Putamen (tissue), 1 donor: Measurements from ENCODE around the gene NR6A1.

Source experiments
- DNase-seq: peaks from one replicate; pipeline ENCODE4 v3.0.0-alpha.2; 2016; ENCODE audit warnings: low spot score

The NR6A1 gene

GRCh38 chr9:124526174-124526573 is 244.9 kb downstream of the NR6A1 start:
- DNase-seq: no peak

- DNase-seq: no peak
Observed at GRCh38 chr9:124522121-124523098, 248.7 kb downstream of the NR6A1 start.

DNA sequence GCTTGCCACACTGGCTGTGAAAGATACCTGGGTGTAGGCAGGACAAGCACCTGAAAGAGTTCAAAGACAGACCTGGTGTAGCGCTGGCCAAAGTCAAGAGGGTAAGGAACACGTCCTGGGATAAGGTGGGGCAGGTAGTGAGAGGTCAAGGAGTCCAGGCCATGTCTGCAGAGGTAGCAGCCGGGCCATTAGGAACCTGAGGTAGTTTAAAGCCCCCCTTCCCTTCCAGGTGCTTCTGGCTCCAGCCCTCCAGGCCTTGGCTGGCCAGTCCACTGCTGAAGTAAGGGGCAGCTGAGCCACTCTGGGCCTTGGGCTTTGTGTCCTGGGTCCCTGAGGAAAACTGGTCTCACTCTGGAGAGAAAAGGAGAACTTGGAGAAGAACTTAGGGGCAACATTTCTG is 250.0 kb downstream of the NR6A1 start:
- DNase-seq: no peak

GRCh38 chr9:124520206-124520596 is 250.9 kb downstream of the NR6A1 start:
- DNase-seq: peak; percentile 55

GRCh38 chr9:124518116-124518515 is 253.0 kb downstream of the NR6A1 start:
- no peak for DNase-seq

GRCh38 chr9:124517600-124517999 is 253.5 kb downstream of the NR6A1 start:
- no peak for DNase-seq

DNA sequence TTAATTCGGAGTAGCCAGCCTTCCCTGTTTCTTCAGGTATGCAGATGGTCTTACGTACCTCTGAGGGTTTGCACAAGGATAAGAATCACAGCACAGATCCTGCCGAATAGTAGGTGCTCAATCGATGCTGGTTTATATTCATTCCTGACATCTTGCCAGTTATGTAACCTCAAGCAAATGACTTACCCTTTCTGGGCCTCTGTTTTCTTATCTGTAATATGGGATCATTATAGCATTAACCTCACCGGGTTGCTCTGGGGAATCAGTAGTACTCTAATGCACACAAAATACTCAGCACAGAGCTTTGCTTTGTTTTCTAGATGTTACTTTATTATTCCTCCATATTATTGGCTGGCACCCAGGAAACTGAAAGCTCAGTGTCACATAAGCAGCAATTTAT is 256.2 kb downstream of the NR6A1 start:
- no peak for DNase-seq

DNA sequence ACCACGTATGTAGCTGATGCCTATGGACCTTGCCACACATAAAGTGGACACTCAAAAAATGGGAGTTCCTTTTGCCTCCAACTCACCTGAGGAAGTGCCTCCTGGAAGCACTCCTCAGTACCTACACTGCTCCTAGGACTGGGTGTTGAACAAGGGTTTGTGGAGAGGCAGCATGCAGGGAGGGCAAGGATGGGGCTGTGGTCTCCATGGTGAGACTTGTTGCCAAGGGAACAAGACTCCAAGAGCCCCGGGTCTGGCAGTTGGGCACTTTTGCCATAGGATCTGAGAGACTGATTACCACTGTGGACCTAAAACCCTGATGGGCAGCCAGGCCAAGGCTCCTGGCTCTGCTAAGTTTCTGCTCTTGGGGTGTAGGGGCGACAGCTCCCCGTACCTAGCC is 257.0 kb downstream of the NR6A1 start:
- DNase-seq: no peak

DNA sequence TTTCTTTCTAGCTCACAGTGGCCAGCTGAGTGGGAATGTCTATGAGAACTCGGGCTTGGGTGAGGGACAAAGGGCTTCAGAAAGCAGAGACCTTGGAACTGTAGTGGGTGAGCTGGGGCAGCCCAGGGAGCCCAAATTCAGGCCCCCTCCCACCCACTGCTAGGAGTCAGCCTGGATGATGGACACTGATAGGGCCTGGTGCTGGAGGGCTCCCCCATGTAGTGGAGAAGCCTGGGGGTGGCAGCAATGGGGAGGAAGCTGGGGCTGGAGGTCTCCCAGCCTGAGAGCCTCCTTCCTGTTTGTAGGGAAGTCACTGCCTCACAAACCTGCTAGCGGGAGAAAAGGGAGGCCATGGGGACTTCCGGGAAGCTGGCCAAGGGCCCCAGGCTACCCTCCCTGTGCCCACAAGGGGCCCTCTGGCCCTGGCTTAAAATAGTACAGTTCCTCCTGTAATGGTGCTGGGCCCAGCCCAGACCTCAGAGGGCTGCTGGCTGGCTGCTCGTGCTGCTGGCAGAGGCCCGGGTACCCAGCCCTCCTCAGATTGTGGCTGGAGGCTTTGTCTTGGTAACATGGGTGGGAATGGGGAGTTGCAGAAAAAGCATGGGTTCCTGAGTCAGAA is 257.6 kb downstream of the NR6A1 start:
- no peak for DNase-seq

- DNase-seq: no peak
Observed at GRCh38 chr9:124512806-124513204, 258.3 kb downstream of the NR6A1 start.

DNA sequence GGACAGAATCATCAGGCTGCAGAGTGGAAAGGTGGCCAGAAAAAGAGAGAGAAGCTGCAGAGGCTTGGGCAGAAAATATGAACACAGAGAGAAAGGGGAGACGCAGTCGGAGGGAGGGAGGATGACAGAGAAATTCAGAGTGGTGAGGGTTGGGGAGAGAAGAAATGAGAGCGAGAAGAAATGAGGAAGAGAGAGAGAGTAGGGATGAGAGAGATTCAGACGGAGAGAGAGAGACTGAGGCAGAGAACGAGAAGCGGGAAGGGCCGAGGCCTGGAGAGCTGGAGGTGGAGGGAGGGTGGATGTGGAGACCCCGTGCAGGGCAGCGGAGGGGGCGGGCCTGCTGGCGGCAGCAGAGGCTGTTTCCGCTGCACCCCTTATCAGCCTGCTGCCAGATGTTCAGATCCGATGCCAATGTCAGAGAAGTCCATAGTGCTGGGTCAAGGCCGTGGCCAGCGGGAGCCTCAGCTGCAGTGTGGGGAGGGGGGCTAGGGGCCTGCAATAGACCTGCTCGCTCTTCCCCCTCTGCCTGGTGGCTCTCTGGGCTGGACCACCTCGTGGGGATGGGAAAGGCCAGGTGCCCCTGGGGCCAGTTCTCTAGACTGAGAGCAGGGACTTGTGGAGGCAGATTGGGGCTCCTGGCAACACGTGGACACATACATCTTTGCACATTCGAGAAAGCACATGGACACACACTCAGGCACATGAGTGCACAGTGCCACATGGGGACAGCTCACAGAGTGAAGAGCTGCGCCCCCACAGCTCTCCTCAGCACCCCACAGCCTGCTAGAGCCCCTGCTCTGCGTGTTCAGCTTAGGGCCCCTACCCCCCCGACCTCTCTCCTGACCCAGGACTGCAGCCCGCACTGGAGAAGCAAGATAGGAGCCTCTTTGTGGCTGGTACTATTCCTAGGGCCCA is 259.0 kb downstream of the NR6A1 start:
- DNase-seq: no peak

DNA sequence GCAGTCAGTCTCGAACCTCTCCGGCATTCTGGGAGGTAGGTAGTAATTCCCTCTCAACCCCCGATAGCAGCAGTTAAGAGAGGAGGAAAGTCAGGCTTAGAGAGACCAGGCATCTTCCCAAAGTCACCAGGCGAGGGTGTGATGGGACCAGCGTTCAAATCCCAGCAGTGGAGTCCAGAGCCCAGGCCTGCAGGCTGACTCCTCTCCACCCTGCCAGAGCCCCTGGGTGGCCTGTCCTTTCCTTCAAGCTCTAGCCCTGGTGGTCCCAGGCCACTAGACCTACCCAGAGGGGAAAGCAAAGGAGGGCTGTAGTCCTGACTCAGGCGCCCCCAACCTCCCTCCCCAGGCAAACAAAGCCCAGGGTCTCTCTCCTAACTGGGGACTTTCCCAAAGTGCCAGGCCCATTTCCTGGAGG is 259.7 kb downstream of the NR6A1 start:
- no peak for DNase-seq

DNA sequence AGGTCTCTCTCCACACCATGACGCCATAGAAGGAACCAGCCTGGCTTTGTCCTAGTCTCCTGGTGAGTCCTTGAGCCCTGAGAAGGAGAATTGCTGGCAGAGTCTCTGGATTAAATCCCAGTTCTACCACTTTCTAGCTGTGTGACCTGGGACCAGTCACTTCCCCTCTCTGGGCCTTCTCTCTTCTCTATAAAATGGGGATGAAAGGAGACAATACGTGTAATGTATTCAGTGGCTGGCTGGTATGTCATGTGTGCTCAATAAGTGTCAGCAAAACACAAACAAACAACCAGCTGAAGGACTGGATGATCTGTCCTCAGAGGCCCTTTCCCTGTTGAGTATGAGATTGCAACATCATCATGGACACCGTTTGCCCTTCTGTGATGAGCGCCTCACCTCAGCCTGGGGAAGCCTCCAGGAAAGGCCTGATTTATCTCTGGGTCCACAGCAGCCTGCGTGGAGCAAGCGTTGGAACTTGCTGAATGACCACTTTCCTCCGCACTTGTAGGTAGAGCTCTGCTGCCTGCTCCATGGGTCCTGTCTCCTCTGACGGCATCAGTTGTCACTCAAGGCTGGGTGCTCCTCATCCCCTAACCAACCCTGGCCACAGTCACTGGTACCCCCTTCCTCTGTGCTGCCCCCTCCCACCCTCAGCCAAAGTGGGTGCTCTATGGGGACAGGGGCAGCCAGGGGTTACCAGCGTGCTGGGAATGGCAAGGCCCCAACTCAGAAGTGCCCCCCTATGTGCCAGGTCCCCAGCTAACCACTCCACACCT is 260.3 kb downstream of the NR6A1 start:
- no peak for DNase-seq

- no peak for DNase-seq
Observed at GRCh38 chr9:124507880-124508423, 263.2 kb downstream of the NR6A1 start.

DNA sequence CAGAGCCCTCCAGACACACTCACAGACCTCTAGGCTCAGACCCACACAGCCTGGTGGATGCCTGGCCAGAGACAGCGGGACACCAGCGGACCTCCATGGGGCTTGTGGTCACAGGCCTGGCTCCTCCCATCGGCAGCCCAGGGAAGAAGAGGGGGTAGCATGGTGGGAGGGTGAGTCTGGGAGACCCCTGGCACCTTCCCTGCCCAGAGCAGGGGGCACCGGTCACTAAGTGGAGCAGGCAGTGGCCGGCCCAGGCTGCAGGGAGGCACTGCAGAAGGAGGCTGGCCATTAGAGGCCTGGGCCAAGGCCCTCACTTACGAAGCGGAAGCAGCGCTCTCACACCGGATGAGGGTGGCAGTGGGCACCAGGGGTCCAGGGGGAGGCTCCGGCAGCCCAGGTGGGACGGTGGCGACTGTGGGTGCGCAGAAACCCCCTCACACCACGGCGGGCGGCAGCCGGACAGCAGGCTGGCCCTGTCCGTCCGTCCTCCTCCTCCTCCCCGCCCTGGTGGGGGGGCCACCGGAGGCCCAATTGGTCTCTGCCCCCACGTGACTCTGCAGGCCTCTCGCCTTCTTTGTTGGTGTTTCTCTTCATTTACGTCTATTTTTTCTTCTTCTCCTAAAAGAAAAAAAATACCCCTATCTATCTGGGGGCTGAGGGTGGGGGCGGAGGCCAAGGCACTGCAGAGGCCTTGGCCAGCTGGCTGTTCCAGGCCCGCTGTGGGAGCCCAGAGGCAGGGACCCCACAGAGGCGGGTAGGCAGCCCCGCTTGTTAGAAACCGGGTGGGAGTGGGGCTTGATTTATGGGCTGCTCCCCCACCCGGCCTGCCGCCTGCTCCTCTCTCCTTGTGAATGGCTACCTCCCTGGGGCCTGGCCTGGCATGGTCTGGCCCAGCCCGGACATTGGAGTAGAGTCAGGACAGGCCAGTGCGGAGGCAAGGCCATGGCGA is 263.9 kb downstream of the NR6A1 start, which contains the start of gene NR5A1:
Gene NR5A1, minus strand, starts transcription at position 469 of the 949 bp plus-strand sequence. CDS start 4,004 bp downstream, outside the sequence.
- DNase-seq: no peak

DNA sequence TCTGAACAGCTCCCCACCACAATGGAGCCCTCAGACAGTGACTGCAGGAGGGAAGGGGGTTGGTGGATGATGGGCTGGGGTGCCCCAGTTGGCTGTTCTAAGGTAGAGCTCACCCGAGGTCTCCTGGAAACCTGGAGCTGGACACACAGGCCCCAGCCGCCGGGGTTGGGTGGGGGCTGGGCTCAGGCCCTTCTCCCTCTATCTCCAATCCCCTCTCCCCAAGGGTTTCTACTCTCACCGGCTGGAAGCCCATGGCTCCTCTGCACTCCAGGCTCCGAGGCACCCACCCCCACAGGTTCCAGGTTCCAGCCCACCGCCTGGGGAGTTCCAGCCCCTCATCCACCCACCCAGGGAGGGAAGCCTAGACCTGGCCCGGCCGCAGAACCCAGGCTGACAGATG is 264.7 kb downstream of the NR6A1 start:
- no peak for DNase-seq

DNA sequence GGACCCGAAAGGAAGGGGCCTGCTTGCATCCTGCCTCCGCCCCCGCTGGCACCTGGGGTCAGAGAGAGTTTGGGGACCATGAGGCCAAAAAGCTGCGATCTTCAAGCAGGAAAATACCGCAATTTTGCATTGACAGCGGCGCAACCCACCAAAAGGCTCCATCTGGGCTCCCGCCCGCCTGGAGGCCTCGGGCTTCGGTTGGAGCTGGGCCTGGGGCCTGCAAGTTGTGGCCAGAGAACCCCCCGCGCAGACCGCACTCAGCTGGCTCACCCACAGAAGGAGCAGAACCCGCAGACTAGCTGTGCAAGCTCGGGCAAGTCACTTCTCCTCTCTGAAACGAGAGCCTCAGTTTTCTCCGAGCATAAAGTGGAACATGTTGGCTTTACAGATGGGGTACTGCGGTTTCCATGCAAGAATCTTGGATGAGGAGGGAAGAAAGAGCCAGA is 265.2 kb downstream of the NR6A1 start:
- DNase-seq: no peak

DNA sequence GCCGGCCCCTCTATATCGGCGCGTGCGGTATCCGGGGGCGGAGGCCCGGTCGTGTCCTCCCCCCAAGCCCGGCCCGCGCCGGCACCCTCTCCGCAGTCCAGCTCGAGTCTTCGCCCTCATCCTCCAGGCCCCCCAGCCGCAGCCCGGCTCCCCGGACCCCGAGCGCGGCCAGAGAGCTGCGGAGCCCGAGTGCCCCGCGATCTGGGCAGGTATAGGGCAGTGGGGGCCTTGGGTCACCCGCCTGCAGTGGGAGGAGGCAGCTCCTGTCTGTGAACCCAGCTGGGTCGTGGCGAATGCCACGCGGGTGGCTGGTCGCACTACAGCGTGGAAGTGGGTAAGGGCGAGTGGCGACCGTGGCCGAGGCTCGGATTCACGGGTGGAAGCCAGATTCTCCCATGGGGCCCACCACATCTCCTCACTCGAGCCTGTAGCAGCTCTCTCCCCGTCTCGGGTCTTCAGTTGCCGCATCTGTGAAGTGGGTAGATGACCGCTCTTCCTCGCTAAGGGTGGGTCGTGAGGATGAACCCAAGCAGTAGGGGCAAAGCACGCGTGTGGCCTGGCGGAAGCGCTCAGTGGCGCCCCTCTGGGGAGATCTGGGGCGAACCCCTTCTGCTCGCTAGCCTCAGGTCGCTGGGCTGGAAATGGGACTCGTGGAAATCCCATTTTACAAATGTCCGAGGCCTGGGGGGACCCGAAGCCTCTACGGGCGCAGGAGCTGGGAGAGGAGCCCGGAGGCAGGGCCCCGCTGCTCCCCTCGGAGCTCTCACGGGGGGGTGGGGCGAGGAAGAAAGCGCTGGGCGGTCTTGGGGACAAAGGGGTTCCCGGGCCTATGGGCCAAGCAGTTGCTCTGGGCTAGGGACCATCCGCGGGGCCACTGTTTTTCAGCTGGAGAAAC is 265.9 kb downstream of the NR6A1 start:
- DNase-seq: no peak

GRCh38 chr9:124504530-124505005 is 266.5 kb downstream of the NR6A1 start:
- DNase-seq: no peak
